GM18517 (cell line): Measurements from ENCODE around the gene RNLS.

Source experiments
- ATAC-seq: cut with Tn5 transposase; IDR thresholded peaks from one replicate; pipeline ENCODE4 v1.9.1; 2021; ENCODE audit warnings: mild to moderate bottlenecking, moderate library complexity; ENCODE audit not compliant: unreplicated experiment

The RNLS gene

GRCh38 chr10:88439932-88440331 lies 143.2 kb downstream of the RNLS start:
- ATAC-seq = no peak

- ATAC-seq = no peak
Measured at GRCh38 chr10:88437411-88437810, 145.7 kb downstream of the RNLS start.

- ATAC-seq = no peak
Measured at GRCh38 chr10:88433565-88434186, 149.4 kb downstream of the RNLS start.

GRCh38 chr10:88431103-88431502 lies 152.0 kb downstream of the RNLS start:
- no peak for ATAC-seq

- ATAC-seq = no peak
Measured at GRCh38 chr10:88428976-88429375, 154.1 kb downstream of the RNLS start.

- no peak for ATAC-seq
Measured at GRCh38 chr10:88428442-88428841, 154.7 kb downstream of the RNLS start.

- no peak for ATAC-seq
Measured at GRCh38 chr10:88427024-88427423, 156.1 kb downstream of the RNLS start.

- no peak for ATAC-seq
Measured at GRCh38 chr10:88424881-88425280, 158.2 kb downstream of the RNLS start.

GRCh38 chr10:88423732-88424131 lies 159.4 kb downstream of the RNLS start:
- ATAC-seq = no peak

GRCh38 chr10:88421590-88421989 lies 161.5 kb downstream of the RNLS start:
- ATAC-seq = no peak

GRCh38 chr10:88418871-88419270 lies 164.2 kb downstream of the RNLS start:
- ATAC-seq = no peak

- no peak for ATAC-seq
Measured at GRCh38 chr10:88417387-88418030, 165.6 kb downstream of the RNLS start.

GRCh38 chr10:88416801-88417200 lies 166.3 kb downstream of the RNLS start:
- ATAC-seq = no peak

GRCh38 chr10:88415533-88416130 lies 167.5 kb downstream of the RNLS start:
- ATAC-seq = no peak

GRCh38 chr10:88413412-88413811 lies 169.7 kb downstream of the RNLS start:
- no peak for ATAC-seq

GRCh38 chr10:88411772-88412349 lies 171.3 kb downstream of the RNLS start:
- no peak for ATAC-seq

- no peak for ATAC-seq
Measured at GRCh38 chr10:88409824-88410223, 173.3 kb downstream of the RNLS start.

GRCh38 chr10:88409236-88409635 lies 173.9 kb downstream of the RNLS start:
- no peak for ATAC-seq

- ATAC-seq = no peak
Measured at GRCh38 chr10:88408096-88408495, 175.0 kb downstream of the RNLS start.

- no peak for ATAC-seq
Measured at GRCh38 chr10:88404133-88404532, 179.0 kb downstream of the RNLS start.

- no peak for ATAC-seq
Measured at GRCh38 chr10:88401671-88402347, 181.3 kb downstream of the RNLS start.

- no peak for ATAC-seq
Measured at GRCh38 chr10:88399240-88399639, 183.9 kb downstream of the RNLS start.
